NCI-H1694 treated with DMSO at 0.1 percent for 48 hours (cell line): ENCODE results near the gene RMP24.
"Not testable (repeated sequence)": the region's sequence is repeated elsewhere in the genome, so short reads cannot be mapped to it uniquely, and the experiment has no call there.

Experiments
- DNase-seq: peaks from one replicate; lab custom pipeline; 2025; lab: John Stamatoyannopoulos, UW

Gene RMP24

GRCh38 chr18:35968278-35968880 lies 4.1 kb upstream of the RMP24 start:
- no peak for DNase-seq

GRCh38 chr18:35969676-35970075 lies 2.8 kb upstream of the RMP24 start:
- DNase-seq = no peak

- DNase-seq = no peak
Observed at GRCh38 chr18:35971661-35972196, 750 bp upstream of the RMP24 start.

- no peak for DNase-seq
Observed at GRCh38 chr18:35973650-35974049, 1.2 kb downstream of the RMP24 start.

GRCh38 chr18:35974181-35974580 lies 1.7 kb downstream of the RMP24 start:
- DNase-seq = no peak

GRCh38 chr18:35979112-35979511 lies 6.6 kb downstream of the RMP24 start:
- DNase-seq = no peak

- DNase-seq = no peak
Observed at GRCh38 chr18:35982409-35983114, 10.1 kb downstream of the RMP24 start.

- no peak for DNase-seq
Observed at GRCh38 chr18:35983147-35983546, 10.7 kb downstream of the RMP24 start.

GRCh38 chr18:35983818-35984217 lies 11.3 kb downstream of the RMP24 start:
- no peak for DNase-seq

GRCh38 chr18:35991696-35992095 lies 19.2 kb downstream of the RMP24 start:
- DNase-seq = no peak

GRCh38 chr18:35993013-35993412 lies 20.5 kb downstream of the RMP24 start:
- DNase-seq = no peak

GRCh38 chr18:35998967-35999366 lies 26.5 kb downstream of the RMP24 start:
- DNase-seq = no peak

GRCh38 chr18:35999925-36000324 lies 27.4 kb downstream of the RMP24 start:
- no peak for DNase-seq

GRCh38 chr18:36006997-36007396 lies 34.5 kb downstream of the RMP24 start:
- DNase-seq = no peak

- no peak for DNase-seq
Observed at GRCh38 chr18:36009214-36009613, 36.7 kb downstream of the RMP24 start.

- DNase-seq = no peak
Observed at GRCh38 chr18:36012891-36013290, 40.4 kb downstream of the RMP24 start.

- DNase-seq = no peak
Observed at GRCh38 chr18:36015629-36016028, 43.1 kb downstream of the RMP24 start.

GRCh38 chr18:36017232-36017631 lies 44.8 kb downstream of the RMP24 start:
- DNase-seq = no peak

- no peak for DNase-seq
Observed at GRCh38 chr18:36020174-36020711, 47.8 kb downstream of the RMP24 start.

GRCh38 chr18:36023336-36023735 lies 50.9 kb downstream of the RMP24 start:
- no peak for DNase-seq

- DNase-seq = not testable (repeated sequence)
Observed at GRCh38 chr18:36024241-36024640, 51.8 kb downstream of the RMP24 start.

GRCh38 chr18:36025025-36025424 lies 52.5 kb downstream of the RMP24 start:
- no peak for DNase-seq

GRCh38 chr18:36028859-36029258 lies 56.4 kb downstream of the RMP24 start:
- DNase-seq = no peak
